HCEC 1CT (cell line): ENCODE results near the gene RND1.
A peak's percentile ranks its signal among the peaks of the same experiment; 100 is the strongest.

Source experiments
- DNase-seq: peaks from one replicate; pipeline ENCODE4 v3.0.0-alpha.2; 2017

RND1 gene

GRCh38 chr12:48826209-48826855 is 39.3 kb downstream of the RND1 start:
- DNase-seq = no peak

DNA sequence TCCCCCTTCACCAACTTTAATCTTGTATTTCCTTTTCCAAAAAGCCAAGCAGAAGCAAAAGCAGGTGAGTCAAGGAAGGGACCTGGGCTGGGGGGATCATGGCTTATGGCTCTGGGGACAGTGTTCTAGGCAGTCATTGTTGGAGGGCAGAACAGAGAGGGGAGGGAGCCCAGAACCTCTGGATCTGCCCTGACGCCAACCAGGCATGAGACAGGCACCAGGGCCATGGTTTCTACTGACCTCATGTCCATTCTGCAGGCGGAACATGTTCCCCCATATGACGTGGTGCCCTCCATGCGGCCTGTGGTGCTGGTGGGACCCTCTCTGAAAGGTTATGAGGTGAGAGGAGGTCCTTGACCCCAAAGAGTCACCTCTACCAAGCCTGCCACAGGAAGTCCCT is 40.8 kb downstream of the RND1 start:
- no peak for DNase-seq

- no peak for DNase-seq
These were observed 41.6 kb downstream of the RND1 start for GRCh38 chr12:48824112-48824511.

GRCh38 chr12:48823281-48823680 is 42.4 kb downstream of the RND1 start:
- DNase-seq = no peak

DNA sequence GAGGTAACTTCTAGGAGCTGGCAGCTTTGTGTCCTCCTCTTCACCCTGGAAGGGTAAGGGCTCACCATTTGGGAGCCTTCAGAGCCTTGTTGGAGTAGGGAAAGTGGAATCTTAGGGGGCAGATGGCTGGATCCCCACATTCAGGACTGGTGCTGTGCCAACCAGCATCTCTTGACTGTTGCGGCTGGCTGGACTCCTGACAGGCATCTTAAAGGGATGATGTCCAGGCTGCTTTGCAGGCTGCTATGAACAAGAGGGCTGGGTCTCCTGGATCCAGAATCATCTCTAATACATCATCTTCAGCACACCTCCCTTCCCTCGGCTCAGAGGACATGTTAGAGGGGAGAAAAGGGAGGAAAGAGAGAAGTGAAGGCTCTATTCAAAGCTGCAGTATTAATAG is 43.0 kb downstream of the RND1 start:
- no peak for DNase-seq

DNA sequence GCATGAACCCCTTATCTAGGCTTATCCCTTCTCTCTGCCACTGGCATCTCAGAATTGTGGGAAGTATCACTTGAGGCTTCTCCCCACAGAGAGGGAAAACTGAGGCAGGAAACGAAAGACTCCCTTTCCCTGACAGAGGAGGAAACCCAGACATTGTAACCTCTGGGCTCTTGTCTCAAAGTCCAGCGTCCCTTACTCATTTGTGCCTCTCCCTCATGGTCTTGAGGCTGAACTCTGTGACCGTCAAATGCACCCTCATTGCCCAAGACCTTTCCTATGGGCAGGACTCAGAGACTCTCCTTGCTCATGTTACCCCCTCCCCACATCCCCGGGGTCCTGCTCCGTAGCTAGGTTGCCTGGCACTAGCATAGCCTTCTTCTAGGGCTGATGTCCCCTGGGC is 43.5 kb downstream of the RND1 start:
- no peak for DNase-seq

- no peak for DNase-seq
These were observed 45.5 kb downstream of the RND1 start for GRCh38 chr12:48819986-48820725.

- no peak for DNase-seq
These were observed 46.7 kb downstream of the RND1 start for GRCh38 chr12:48818831-48819590.

DNA sequence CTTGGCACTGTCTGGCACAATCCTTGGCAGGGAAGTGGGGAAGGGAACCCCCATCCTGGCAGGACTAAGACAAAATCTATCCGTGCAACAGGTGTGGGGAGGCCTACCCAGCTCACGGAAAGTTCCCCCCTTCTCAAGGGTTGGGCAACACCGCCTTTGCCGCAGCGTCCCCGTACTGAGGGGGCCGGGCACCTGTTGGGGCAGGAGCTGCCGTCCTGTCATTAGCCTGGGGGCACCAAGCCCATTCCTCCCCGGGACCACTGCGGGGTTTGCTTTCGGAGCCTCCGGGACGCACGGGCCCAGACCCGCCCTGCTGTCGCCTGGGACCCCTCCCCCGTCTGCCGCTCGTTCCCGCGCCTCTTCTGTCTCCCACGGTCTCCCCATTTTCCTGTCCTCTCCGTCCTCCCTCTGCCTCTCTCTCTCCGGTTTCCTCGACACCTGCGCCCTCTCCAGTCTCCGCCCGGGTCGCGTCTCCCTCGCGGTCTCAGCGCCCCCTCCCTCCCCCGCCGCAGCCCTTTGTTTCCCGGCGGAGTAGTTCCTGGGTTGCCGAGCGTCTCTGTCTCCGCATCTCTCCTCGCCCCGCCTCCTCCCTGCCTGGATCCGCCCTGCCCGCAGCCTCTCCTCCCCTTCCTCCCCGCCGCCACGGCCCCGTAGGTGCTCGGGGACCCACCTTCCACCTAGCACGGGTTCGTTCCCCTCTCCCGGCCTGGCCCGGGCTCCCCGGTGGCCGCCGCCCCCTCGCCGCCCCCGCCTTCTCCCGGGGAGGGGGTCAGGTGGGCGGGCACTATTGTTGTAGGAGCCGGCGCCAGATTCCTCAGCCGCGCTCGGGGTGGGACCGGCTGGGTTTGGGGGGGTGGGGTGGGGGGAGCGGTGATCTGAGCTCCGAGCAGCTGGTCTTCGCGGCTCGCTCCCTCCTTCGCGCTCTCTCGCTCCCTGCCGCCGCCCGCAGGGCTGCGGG is 47.5 kb downstream of the RND1 start, which contains the start of gene CACNB3:
TSS of gene CACNB3 (plus strand) at position 624 of the 958 bp plus-strand sequence. CDS start 434 bp downstream, outside the sequence.
- peak; percentile 47 for DNase-seq

DNA sequence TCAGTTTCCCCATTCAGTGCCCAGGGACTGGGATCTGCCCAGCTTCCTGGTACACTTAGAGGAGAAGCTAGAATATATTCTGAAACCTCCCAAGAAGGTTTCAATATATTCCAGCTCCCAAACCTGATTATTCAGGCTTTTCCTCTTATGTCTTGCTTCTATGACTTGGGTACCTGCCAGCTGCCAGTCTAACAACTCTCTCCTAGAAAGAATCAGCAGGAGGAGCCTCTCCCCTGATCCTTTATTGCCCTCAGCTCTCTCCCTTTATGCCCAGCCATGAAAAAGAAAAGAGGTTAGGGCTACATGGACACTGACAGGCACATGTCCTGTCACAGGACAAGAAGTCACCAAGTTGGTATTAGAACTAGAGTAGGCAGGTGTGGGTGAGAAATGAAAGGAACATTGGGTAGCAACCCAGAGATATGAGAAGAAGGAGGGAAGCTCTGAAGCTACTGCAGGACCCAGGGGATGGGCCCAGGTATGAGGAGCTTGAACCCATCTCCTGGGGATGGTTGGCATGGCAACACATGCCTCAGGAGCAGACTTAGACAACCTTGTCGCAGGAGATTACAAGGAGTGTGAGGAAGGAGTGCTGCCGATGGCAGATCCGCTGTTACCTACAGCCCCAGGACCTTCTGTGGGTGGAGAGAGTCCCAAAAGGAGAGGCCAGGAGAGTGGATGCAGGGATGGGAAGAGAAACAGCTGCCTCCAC is 49.4 kb downstream of the RND1 start:
- DNase-seq = no peak

DNA sequence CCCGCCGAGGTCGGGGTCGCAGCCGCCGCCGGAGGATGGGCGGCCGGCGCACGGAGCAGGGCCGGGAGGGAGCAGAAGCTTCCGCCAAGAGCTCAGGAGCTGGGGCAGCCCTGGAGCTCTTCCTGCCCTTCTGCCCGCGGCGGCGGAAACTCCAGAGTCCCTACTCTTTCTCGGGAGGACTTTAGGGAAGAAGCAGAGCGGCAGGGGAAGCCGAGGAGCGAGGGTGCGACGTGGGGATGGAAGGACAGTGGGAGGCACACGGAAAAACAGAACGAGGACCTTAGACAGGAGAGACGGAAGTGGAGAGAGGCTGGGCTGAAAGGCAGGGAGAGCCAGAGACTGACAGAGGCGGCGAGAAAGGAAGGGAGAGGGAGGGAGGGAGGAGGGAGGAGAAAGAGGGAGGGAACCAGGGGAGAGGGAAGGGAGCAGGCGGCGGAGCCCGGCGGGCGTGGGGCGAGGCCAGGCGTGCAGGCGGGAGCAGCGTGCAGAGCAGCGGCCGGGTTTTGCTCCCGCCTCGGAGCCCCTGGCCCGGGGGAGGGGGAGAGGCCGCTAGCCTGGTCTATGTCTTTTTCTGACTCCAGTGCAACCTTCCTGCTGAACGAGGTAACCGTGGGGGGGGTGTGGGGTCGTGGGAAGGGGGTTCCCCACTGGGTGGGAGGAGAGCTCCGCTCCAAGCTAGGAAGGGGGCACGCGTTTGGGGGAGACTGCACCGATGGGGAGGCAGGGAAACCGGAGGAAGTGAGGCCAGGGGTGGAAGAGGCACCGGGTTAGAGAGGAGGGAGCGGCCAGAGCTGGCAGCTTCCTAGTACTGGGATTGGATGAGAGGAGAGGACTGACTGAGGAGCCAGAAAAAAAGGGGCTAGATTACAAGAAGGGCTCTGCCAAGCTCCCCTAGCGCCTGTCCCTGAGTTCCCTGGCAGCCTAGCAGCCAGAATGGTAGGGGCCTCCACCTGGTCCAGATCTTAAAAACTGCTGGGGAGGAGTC is 50.3 kb downstream of the RND1 start:
- peak; percentile 84 for DNase-seq

- peak; percentile 82 for DNase-seq
These were observed 51.2 kb downstream of the RND1 start for GRCh38 chr12:48814262-48815125.

DNA sequence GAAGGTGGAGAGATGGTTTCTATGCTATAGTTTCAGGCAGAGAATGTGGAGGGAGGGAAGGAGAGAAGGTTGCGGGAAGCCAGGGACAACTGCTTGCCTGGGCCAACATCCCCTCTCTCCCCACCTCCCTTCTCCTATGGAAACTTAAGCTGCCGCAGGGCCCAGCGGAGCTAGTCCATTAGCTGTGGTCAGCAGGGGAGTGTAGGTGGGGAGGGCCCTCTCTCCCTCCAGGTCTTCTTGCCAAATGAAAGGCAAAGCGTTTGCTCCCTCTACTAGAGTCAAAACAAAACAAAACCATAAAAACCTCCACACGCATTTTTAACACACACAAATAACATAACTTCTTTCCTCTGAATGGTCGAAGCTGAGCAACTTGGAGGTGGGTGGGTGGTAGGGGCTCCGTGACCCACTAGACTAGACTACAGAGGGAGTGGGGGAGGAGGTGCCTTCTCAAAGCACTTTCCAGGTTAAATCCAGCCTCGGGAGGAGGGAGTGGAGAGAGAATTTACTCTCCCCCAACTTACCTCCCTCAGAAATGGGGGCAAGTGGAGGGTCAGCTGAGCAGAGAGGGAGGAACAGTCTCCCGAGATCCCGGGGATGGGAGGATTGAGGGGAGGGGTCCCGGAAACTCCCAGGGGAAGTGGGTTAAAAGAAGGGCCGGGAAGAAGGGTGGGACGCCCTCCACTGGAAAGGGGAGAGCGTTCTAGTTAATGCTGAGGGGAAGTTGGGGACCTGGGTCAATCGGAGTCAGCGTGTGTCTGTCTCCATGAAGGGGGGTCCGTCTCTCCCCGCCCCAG is 52.0 kb downstream of the RND1 start:
- peak; percentile 38 for DNase-seq

DNA sequence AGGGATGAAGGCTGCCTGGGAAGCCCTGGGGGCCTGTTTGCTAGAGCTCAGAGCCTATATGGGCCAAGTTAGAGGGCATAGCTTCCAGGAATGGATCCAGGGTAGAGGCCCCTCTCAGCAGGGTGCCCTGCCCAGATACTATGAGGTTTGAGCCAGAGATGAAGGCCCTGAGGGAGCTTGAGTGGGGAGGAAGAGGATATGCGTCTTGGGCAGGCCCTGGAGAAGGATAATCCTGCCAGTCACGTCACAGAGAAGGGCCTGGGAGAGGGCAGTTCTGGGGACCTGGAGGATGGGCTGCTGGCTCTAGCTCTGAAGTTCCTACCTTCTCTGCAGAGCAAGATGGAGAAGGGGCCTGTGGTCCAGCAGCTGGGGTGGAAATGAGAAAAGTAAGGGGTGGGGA is 53.3 kb downstream of the RND1 start:
- no peak for DNase-seq

DNA sequence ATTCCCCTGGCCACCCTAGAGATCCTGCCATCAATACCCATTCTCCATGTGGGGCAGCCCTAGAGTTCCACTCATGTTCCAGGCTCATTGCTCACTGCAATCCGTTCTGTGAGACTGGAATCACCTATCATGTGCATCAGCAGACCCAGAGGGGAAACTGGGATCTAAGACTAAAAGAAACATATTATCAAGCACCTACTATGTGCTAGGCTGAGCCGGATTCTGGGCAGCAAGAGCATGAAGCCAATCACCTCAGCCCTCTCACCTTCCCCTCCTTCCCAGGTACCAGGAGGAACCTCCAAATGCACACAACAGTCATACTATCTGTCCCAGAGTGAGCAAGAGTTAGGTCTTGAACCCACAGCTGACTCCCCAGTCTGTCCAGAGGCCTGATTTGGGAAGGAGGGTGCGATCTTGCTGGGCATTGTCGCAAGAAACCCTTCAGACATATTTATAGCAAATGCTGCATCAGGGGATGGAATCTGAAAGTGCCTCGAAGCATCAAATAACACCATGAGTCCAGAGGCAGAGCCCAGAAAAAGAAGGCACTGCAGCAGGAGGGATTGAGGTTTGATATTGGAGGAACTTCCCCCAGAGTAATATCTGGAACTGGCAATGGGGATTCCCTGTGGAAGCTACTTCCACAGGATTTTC is 54.1 kb downstream of the RND1 start:
- DNase-seq = no peak

DNA sequence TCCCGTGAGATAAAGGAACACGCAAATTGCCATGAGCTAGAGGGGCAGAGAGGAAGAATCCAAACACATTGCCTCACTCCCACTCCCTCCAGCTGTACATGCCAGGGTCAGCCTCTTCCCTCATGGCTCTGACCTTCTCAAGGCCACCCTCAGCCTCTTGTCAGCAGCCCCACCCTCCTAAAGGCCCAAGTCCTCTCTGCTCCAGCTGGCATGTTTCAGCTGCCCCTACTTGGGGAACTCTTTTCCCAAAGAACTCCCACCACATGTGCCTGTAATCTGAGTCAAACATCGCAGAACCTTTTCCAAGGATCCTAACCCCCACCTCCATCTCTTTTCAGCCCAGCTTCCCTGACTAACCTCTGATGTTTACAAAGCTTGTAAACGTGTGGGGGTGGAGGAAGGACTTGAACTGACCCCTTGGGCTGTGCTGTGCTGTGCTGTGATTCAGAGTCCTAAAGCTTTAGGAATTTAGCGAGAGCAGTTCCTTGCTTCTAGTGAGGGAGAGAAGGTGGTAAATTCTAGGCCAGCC is 54.7 kb downstream of the RND1 start:
- DNase-seq = peak; percentile 94

DNA sequence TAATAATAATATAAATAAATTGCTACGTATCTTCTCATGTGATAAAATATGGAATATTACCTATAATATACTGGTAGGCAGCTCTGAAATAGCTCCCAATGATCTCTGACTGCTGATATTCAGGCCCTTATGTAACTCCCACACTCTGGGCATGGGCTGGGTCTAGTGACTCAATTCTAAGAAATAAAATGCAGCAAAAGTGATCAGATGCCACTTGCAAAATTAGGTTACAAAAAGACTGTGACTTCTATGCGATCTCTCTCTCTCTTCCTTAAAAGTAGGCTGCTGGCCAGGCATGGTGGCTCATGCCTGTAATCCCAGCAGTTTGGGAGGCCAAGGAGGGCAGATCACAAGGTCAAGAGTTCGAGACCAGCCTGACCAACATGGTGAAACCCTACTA is 57.7 kb downstream of the RND1 start:
- no peak for DNase-seq
